Measurements from ENCODE around the gene DBF4. TPM values are rescaled to one million over a fixed set of nuclear protein-coding genes. Genes with fewer than 3 reads are reported as not detected.
"Not testable (repeated sequence)": the region's sequence is repeated elsewhere in the genome, so short reads cannot be mapped to it uniquely, and the experiment has no call there.

The DBF4 gene
- total RNA-seq, result not detected

- TF ChIP-seq CTCF (IDR thresholded peaks at IDR 0.05), result no peak
- Histone ChIP-seq H3K4me3 (peak within 1 kb of the TSS; percentile 63 to 76), H3K27me3 (no peaks in the 10 kb centered on the region), H3K4me1 (peaks cover 0 to 4% of the 10 kb centered on the region in 2 donors), H3K27ac (peak within 1 kb of the TSS; percentile 90 to 91), H3K9me3 (peaks cover 0 to 6% of the 10 kb centered on the region in 2 donors), H3K36me3 (no peaks in the 10 kb centered on the region)
- peak; percentile 78 to 96 for DNase-seq (ENCODE audit: low spot score in 2 of 2)
- intact Hi-C loops (cut with DNase I), result loop anchor here (2.0 to 10.0 kb wide), 8 partner anchors 59 to 941 kb away; partner anchors contain the start of genes ADAM22, CROT, DMTF1 and RUNDC3B
Observed at GRCh38 chr7:87876040-87876868, at the start of gene DBF4, which contains the start of gene SLC25A40. Gene DBF4 (plus strand): TSS chr7:87876493. CDS start chr7:87876733, 240 bp downstream. Gene SLC25A40 (minus strand): TSS chr7:87876360. CDS start chr7:87858727, 17,633 bp downstream.

GRCh38 chr7:87828383-87828782 is 47.9 kb upstream of the DBF4 start:
- H3K27ac ChIP-seq; DNase-seq (ENCODE audit: low spot score in 2 of 2); H3K4me3 ChIP-seq; H3K27me3 ChIP-seq; H3K4me1 ChIP-seq; intact Hi-C loops (cut with DNase I); H3K9me3 ChIP-seq; H3K36me3 ChIP-seq: not testable (repeated sequence)

GRCh38 chr7:87831097-87831496 is 45.2 kb upstream of the DBF4 start:
- Histone ChIP-seq H3K4me3 (no peak overlapping the region), H3K9me3 (no peaks in the 10 kb centered on the region), H3K27me3 (no peaks in the 10 kb centered on the region), H3K4me1 (no peaks in the 10 kb centered on the region), H3K36me3 (peaks cover 0 to 3% of the 10 kb centered on the region in 2 donors), H3K27ac (no peak overlapping the region)
- DNase-seq (ENCODE audit: low spot score in 2 of 2), result no peak
- no peak for TF ChIP-seq CTCF (IDR thresholded peaks at IDR 0.05)
- intact Hi-C loops (cut with DNase I), result no loop called here

GRCh38 chr7:87833130-87833529 is 43.2 kb upstream of the DBF4 start:
- Histone ChIP-seq H3K9me3 (no peaks in the 10 kb centered on the region), H3K27me3 (no peaks in the 10 kb centered on the region), H3K4me3 (no peak overlapping the region), H3K4me1 (no peaks in the 10 kb centered on the region), H3K36me3 (peaks cover 0 to 3% of the 10 kb centered on the region in 2 donors), H3K27ac (no peak overlapping the region)
- no peak for TF ChIP-seq CTCF (IDR thresholded peaks at IDR 0.05)
- intact Hi-C loops (cut with DNase I), result no loop called here
- DNase-seq (ENCODE audit: low spot score in 2 of 2), result no peak

GRCh38 chr7:87837597-87837996 is 38.7 kb upstream of the DBF4 start:
- Histone ChIP-seq H3K4me1 (no peaks in the 10 kb centered on the region), H3K36me3 (peaks cover 2 to 3% of the 10 kb centered on the region in 2 donors), H3K27ac (no peak overlapping the region), H3K27me3 (no peaks in the 10 kb centered on the region), H3K9me3 (no peaks in the 10 kb centered on the region), H3K4me3 (no peak overlapping the region)
- intact Hi-C loops (cut with DNase I), result no loop called here
- TF ChIP-seq CTCF (IDR thresholded peaks at IDR 0.05), result no peak
- DNase-seq (ENCODE audit: low spot score in 2 of 2), result no peak

- TF ChIP-seq CTCF (IDR thresholded peaks at IDR 0.05), result no peak
- Histone ChIP-seq H3K4me1 (no peaks in the 10 kb centered on the region), H3K27ac (no peak overlapping the region), H3K27me3 (no peaks in the 10 kb centered on the region), H3K36me3 (peaks cover 4 to 15% of the 10 kb centered on the region in 2 donors), H3K4me3 (no peak overlapping the region), H3K9me3 (no peaks in the 10 kb centered on the region)
- intact Hi-C loops (cut with DNase I), result no loop called here
- DNase-seq (ENCODE audit: low spot score in 2 of 2), result no peak
Observed at GRCh38 chr7:87850836-87851593, 25.3 kb upstream of the DBF4 start.

Data from ascending aorta (tissue), 2 donors.